Mucosa of descending colon (tissue), 3 donors: ENCODE data around the gene OR14C36. TPM values are rescaled to one million over a fixed set of nuclear protein-coding genes. Genes with fewer than 3 reads are reported as not detected.
"Not testable (repeated sequence)": the region's sequence is repeated elsewhere in the genome, so short reads cannot be mapped to it uniquely, and the experiment has no call there.

ENCODE experiments used
- ATAC-seq: fragments of 200-7000 bp; cut with Tn5 transposase; one replicate; pipeline ENCODE4 v1.9.1; 2020; ENCODE audit warnings: mild to moderate bottlenecking, moderate library complexity
- DNase-seq, 3 donors: peaks; one replicate each; pipeline ENCODE4 v3.0.0-alpha.2; 2020
- H3K36me3 ChIP-seq: fragments of 200-600 bp; one replicate; pipeline ENCODE4 v1.8.0; 2021; ENCODE audit warnings: low read depth, mild to moderate bottlenecking
- H3K4me1 ChIP-seq: fragments of 200-600 bp; one replicate; pipeline ENCODE4 v1.8.0; 2021; ENCODE audit warnings: low read depth, mild to moderate bottlenecking
- H3K4me3 ChIP-seq: fragments of 200-600 bp; one replicate; pipeline ENCODE4 v1.8.0; 2021; ENCODE audit warnings: mild to moderate bottlenecking
- H3K9me3 ChIP-seq: fragments of 200-600 bp; one replicate; pipeline ENCODE4 v1.8.0; 2021; ENCODE audit warnings: mild to moderate bottlenecking
- CTCF ChIP-seq: fragments of 200-600 bp; IDR thresholded peaks from one replicate; pipeline ENCODE4 v1.8.0; 2022; ENCODE audit warnings: antibody characterized with exemption, mild to moderate bottlenecking
- intact Hi-C, 2 donors: fragments of 100-400 bp; cut with DNase I in 1 of 2; cut with micrococcal nuclease in 1 of 2; formaldehyde crosslinking; loops; one replicate each; pipeline versions ENCODE4 v1.11.0 to v1.11.1; 2022; cut with DNase I, micrococcal nuclease
- long read RNA-seq, 2 donors: library from polyadenylated mRNA; unstranded; transcript quantifications; one replicate each; pipeline ENCODE4 v2.0.0, GENCODE V29; 2019 to 2021
- total RNA-seq, 3 donors: library from RNA; stranded (reverse); fragmentation: NEBNext Ultra II Directional in 2 of 3; extraction: Animal tissue kit (Norgen Biotek cat#: 25700) in 2 of 3; gene quantifications; one replicate each; pipeline versions ENCODE4 v1.2.1 to v1.2.4, GENCODE V29; 2021 to 2023
- donor health status: DM: no; HTN: no; CAD: no; lungs with moderate emphysema.
- donor health status: DM: no; HTN: no; CAD: no.
- donor health status: DM: no; HTN: yes; CAD: no.

Gene OR14C36, protein sequence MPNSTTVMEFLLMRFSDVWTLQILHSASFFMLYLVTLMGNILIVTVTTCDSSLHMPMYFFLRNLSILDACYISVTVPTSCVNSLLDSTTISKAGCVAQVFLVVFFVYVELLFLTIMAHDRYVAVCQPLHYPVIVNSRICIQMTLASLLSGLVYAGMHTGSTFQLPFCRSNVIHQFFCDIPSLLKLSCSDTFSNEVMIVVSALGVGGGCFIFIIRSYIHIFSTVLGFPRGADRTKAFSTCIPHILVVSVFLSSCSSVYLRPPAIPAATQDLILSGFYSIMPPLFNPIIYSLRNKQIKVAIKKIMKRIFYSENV
- total RNA-seq, result not detected
- long read RNA-seq, donor 1, result 0 reads
- long read RNA-seq, donor 2, result 0 reads

DNA sequence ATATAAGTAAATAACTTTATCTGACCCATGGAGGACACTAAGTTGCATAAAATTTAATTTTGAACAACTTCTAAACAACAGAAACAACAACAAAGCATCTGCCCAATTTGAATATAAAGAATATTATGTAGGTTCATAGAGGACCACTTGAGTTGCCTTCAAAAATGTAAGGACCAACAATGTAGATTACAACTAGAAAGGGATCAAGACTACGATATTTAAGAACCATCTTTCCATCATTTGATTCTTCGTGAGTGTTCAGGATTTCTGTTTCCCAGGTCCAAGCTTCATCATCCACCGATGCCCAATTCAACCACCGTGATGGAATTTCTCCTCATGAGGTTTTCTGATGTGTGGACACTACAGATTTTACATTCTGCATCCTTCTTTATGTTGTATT is at the start of gene OR14C36:
Gene OR14C36, plus strand, starts transcription at position 301 of the 400 bp plus-strand sequence. Its CDS starts 0 bp downstream, at position 301.
- no peak for ATAC-seq

GRCh38 chr1:248303324-248303723 is 45.3 kb upstream of the OR14C36 start, which contains the start of gene OR2T12:
OR2T12 (minus strand) TSS chr1:248303424; CDS start chr1:248295578, 7,846 bp downstream.
- Histone ChIP-seq H3K9me3 (peaks cover 20% of the 10 kb centered on the region), H3K4me3 (no peak within 1 kb of the TSS), H3K4me1 (no peaks in the 10 kb centered on the region), H3K36me3 (no peaks in the 10 kb centered on the region)
- ATAC-seq, result no peak
- no peak for TF ChIP-seq CTCF
- intact Hi-C loops, result no loop called here
- DNase-seq, result no peak

More for the DNA sequence above, at the start of gene OR14C36:
- no peaks in the 10 kb centered on the region for H3K4me1 ChIP-seq
- H3K9me3 ChIP-seq, result peaks cover 18% of the 10 kb centered on the region
- TF ChIP-seq CTCF, result no peak
- intact Hi-C loops, result no loop called here
- no peak within 1 kb of the TSS for H3K4me3 ChIP-seq
- DNase-seq, result no peak
- no peaks in the 10 kb centered on the region for H3K36me3 ChIP-seq

GRCh38 chr1:248305672-248306071 is 42.9 kb upstream of the OR14C36 start:
- DNase-seq, intact Hi-C loops, H3K4me1 ChIP-seq, H3K4me3 ChIP-seq, ATAC-seq, H3K36me3 ChIP-seq: not testable (repeated sequence)
- H3K9me3 ChIP-seq, result peaks cover 21% of the 10 kb centered on the region

GRCh38 chr1:248306103-248306502 is 42.5 kb upstream of the OR14C36 start:
- Histone ChIP-seq H3K36me3 (no peaks in the 10 kb centered on the region), H3K9me3 (peaks cover 21% of the 10 kb centered on the region), H3K4me3 (no peak overlapping the region), H3K4me1 (no peaks in the 10 kb centered on the region)
- intact Hi-C loops, result no loop called here
- DNase-seq, result no peak
- TF ChIP-seq CTCF, result no peak
- ATAC-seq, result no peak

GRCh38 chr1:248306740-248307139 is 41.8 kb upstream of the OR14C36 start:
- ATAC-seq, H3K4me3 ChIP-seq, DNase-seq, H3K36me3 ChIP-seq, H3K4me1 ChIP-seq, intact Hi-C loops: not testable (repeated sequence)
- peaks cover 22% of the 10 kb centered on the region for H3K9me3 ChIP-seq

DNA sequence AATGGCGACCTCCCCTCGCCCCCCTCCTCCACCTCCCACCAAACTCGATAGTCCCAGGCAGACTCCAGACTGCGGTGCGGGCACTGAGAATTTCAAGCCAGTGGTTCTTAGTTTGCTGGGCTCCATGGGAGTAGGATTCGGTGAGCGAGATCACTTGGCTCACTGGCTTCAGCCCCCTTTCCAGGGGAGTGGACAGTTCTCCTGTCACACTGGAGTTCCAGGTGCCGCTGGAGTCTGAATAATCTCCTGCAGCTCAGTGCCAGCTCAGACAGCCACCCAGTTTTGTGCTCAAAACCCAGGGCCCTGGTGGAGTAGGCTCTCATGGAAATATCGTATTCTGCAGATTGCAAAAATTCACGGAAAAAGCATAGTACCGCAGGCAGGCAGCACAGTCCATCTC is 31.8 kb upstream of the OR14C36 start:
- ATAC-seq (no peak), DNase-seq (no peak)
- Histone ChIP-seq H3K4me1 (no peaks in the 10 kb centered on the region), H3K4me3 (no peak overlapping the region), H3K36me3 (no peaks in the 10 kb centered on the region), H3K9me3 (peaks cover 42% of the 10 kb centered on the region)
- no peak for TF ChIP-seq CTCF
- intact Hi-C loops, result no loop called here
